K562 (cell line): Measurements from ENCODE around the gene IL10RB. TPM values are rescaled to one million over a fixed set of nuclear protein-coding genes. Genes with fewer than 3 reads are reported as not detected.

Source experiments
- ATAC-seq: fragments of 200-7000 bp; cut with Tn5 transposase; 3 replicates; pipeline ENCODE4 v1.9.1; 2020; ENCODE audit warnings: moderate library complexity
- BruUV-seq: library from RNA; stranded (reverse); fragments of 400-500 nt; replicated peaks from 2 replicates; lab custom pipeline; 2021; lab: Mats Ljungman, UMichigan
- CTCF ChIA-PET: fragments of 300-600 bp; formaldehyde crosslinking; extraction: SDS; loops from one replicate; lab custom pipeline; 2021; ENCODE audit warnings: low intra/inter-chr PET ratio; lab: Yijun Ruan, JAX
- POLR2A ChIA-PET: fragments of 300-600, 350-650 bp; sonication (Branson Sonifier 250); formaldehyde crosslinking; extraction: SDS; loops from one replicate; lab custom pipeline; 2021; ENCODE audit warnings: antibody characterized with exemption, inconsistent platforms; lab: Yijun Ruan, JAX
- DNase-seq, 4 experiments: peaks; one replicate each; pipeline versions ENCODE4 v3.0.0 to v3.0.0-alpha.2; 2011 to 2018; ENCODE audit warnings: low spot score in 3 of 4, mixed read lengths in 3 of 4; ENCODE audit errors: extremely low read depth in 1 of 4
- FAIRE-seq: peaks from 2 replicates; lab custom pipeline; 2011; peaks lifted over from hg19 to GRCh38; lab: Jason Lieb, UNC
- H2AFZ ChIP-seq: 2 replicates; pipeline ENCODE4 v1.6.0; 2011; ENCODE audit warnings: low read depth, low read length, control low read depth, inconsistent platforms
- H3K27ac ChIP-seq: fragments of 200-600 bp; 3 replicates; pipeline ENCODE4 v1.8.0; 2011; ENCODE audit warnings: low read depth, mild to moderate bottlenecking, control low read depth, inconsistent platforms, low read length, moderate library complexity, mixed read lengths; ENCODE audit errors: extremely low read depth
- H3K27me3 ChIP-seq, 2 experiments: fragments of 300-600 bp in 1 of 2; 2 replicates in 1 of 2; 3 replicates in 1 of 2; pipeline versions ENCODE4 v1.6.0 to v1.8.0; 2011; ENCODE audit warnings: inconsistent platforms in 2 of 2, low read length in 2 of 2, mild to moderate bottlenecking in 1 of 2, mixed read lengths in 1 of 2, moderate library complexity in 1 of 2; ENCODE audit not compliant: control insufficient read depth in 2 of 2, insufficient read depth in 2 of 2
- H3K36me3 ChIP-seq: fragments of 300-600 bp; 3 replicates; pipeline ENCODE4 v1.8.0; 2011; ENCODE audit warnings: mild to moderate bottlenecking, low read length, inconsistent platforms; ENCODE audit not compliant: control insufficient read depth, insufficient read depth
- H3K4me1 ChIP-seq, 2 experiments: fragments of 200-600 bp in 1 of 2; replicated peaks in 1 of 2; 2 replicates in 1 of 2; 3 replicates in 1 of 2; pipeline versions ENCODE4 v1.5.1 to v1.8.0; 2011; ENCODE audit warnings: inconsistent platforms in 2 of 2, low read length in 2 of 2, mild to moderate bottlenecking in 1 of 2, mixed read lengths in 1 of 2, moderate library complexity in 1 of 2; ENCODE audit not compliant: control insufficient read depth in 2 of 2, insufficient read depth in 2 of 2
- H3K4me2 ChIP-seq: 2 replicates; pipeline ENCODE4 v1.6.1; 2011; ENCODE audit warnings: low read length, control low read depth, inconsistent platforms, mixed read lengths; ENCODE audit not compliant: insufficient read depth
- H3K4me3 ChIP-seq: fragments of 200-600 bp; sonication (generic), shearing (Covaris generic); 2 replicates; pipeline ENCODE4 v1.5.1; 2016; ENCODE audit warnings: control low read depth, inconsistent platforms
- H3K79me2 ChIP-seq: fragments of 200-600 bp; 3 replicates; pipeline ENCODE4 v1.8.0; 2011; ENCODE audit warnings: low read length, inconsistent platforms; ENCODE audit not compliant: control insufficient read depth, insufficient read depth
- H3K9ac ChIP-seq, 2 experiments: 2 replicates each; pipeline versions ENCODE4 v1.6.0 to v1.6.1; 2011; ENCODE audit warnings: low read depth in 2 of 2, low read length in 2 of 2, control low read depth in 1 of 2, inconsistent platforms in 1 of 2, mild to moderate bottlenecking in 1 of 2, mixed read lengths in 1 of 2; ENCODE audit not compliant: insufficient read depth in 1 of 2
- H3K9me1 ChIP-seq: one replicate; pipeline ENCODE4 v1.6.0; 2011; ENCODE audit warnings: inconsistent platforms, mild to moderate bottlenecking, low read length, moderate library complexity; ENCODE audit not compliant: control insufficient read depth, insufficient read depth
- H3K9me3 ChIP-seq: replicated peaks from 2 replicates; pipeline ENCODE4 v1.5.1; 2011; ENCODE audit warnings: low read depth, low read length, inconsistent platforms; ENCODE audit not compliant: control insufficient read depth, insufficient read depth
- H4K20me1 ChIP-seq: replicated peaks from 2 replicates; pipeline ENCODE4 v1.6.1; 2011; ENCODE audit warnings: low read length, inconsistent platforms, mixed read lengths; ENCODE audit not compliant: control insufficient read depth, insufficient read depth
- PATZ1 ChIP-seq: fragments of 250-450 bp; sonication (Bioruptor Pico); IDR thresholded peaks from 2 replicates; pipeline ENCODE4 v1.5.0; 2020; ENCODE audit warnings: mild to moderate bottlenecking, borderline replicate concordance
- PKNOX1 ChIP-seq: fragments of 450-650 bp; IDR thresholded peaks from 2 replicates; pipeline ENCODE4 v1.6.1; 2016
- THRAP3 ChIP-seq: fragments of 450-650 bp; IDR thresholded peaks from 2 replicates; pipeline ENCODE4 v1.6.1; 2016; ENCODE audit warnings: mild to moderate bottlenecking, inconsistent platforms, borderline replicate concordance
- ZHX1 ChIP-seq: fragments of 150-350 bp; conservative IDR thresholded peaks from 2 replicates; pipeline ENCODE4 v1.6.1; 2014; ENCODE audit warnings: low read length
- ZNF134 ChIP-seq: fragments of 250-450 bp; sonication (Bioruptor Pico); conservative IDR thresholded peaks from 2 replicates; pipeline ENCODE4 v1.4.0; 2020
- WGBS: fragments of 100-300 bp; shearing (Covaris generic); methylation state at CpG from one replicate; pipeline ENCODE4 v1.1.6; 2016; ENCODE audit warnings: low coverage, mixed read lengths; ENCODE audit not compliant: insufficient coverage; ENCODE audit errors: missing lambda C conversion rate; 5-methylcytosine and 5-hydroxymethylcytosine counted together
- in situ Hi-C: fragments of 300-500 bp; cut with MboI; formaldehyde crosslinking; loops from 4 replicates; pipeline ENCODE4 v1.15.0; 2018; ENCODE audit warnings: inconsistent platforms, mixed read lengths
- intact Hi-C: fragments of 100-400 bp; cut with micrococcal nuclease; formaldehyde crosslinking; loops from 2 replicates; pipeline ENCODE4 v1.14.2; 2022
- polyA plus RNA-seq, 8 experiments: library from polyadenylated mRNA; depleted of rRNA in 4 of 8; stranded (reverse) in 5 of 8; unstranded in 3 of 8; fragments of >200 nt; fragmentation: Nextera tagmentation in 2 of 8; fragmentation: Illumina TruSeq in 1 of 8; extraction: Ambion mirVana in 2 of 8; extraction: Trizol in 1 of 8; gene quantifications; 2 replicates each; pipeline versions ENCODE4 v1.2.1 to v1.2.3, GENCODE V29; 2011 to 2014; ENCODE audit warnings: inconsistent platforms in 1 of 8, missing spikeins in 1 of 8
- total RNA-seq, 7 experiments: library from RNA; depleted of rRNA in 6 of 7; stranded (reverse); fragments of >200 nt in 6 of 7; fragmentation: Illumina TruSeq in 2 of 7; extraction: Trizol in 2 of 7; gene quantifications; 2 replicates each; pipeline versions ENCODE4 v1.2.1 to v1.2.3, GENCODE V29; 2011 to 2021; ENCODE audit warnings: low replicate concordance in 1 of 7

The IL10RB gene
- total and polyA plus RNA-seq, 9 of the 15 experiments (the other 6 are each of a cell fraction or from before 2014, with no cell fraction given) = 10.9 to 33.8 (median 23.0) TPM

GRCh38 chr21:33266050-33266788 lies at the start of gene IL10RB (continued):
- TF ChIP-seq PATZ1 (CRISPR knock-in tag) (no peak), THRAP3 (no peak), ZNF134 (no peak)

GRCh38 chr21:33217138-33217520 lies 49.0 kb upstream of the IL10RB start:
- ChIA-PET POLR2A (interaction anchor here (0.6 to 0.7 kb wide), 3 partner anchors 181 to 1943 kb away, joined by 3 read pairs; no protein-coding TSS in a partner anchor), CTCF (no interaction called here)
- H3K36me3 ChIP-seq = no peaks in the 10 kb centered on the region
- TF ChIP-seq PKNOX1 (peak; percentile 55), ZHX1 (no peak)
- H3K27ac ChIP-seq = no peak overlapping the region
- no peaks in the 10 kb centered on the region for H3K79me2 ChIP-seq
- FAIRE-seq (no peak), ATAC-seq (no peak), DNase-seq (no peak)
- intact Hi-C loops = no loop called here
- H3K9me3 ChIP-seq = no peaks in the 10 kb centered on the region
- H2AFZ ChIP-seq = no peak overlapping the region; the same call in none of the 2 replicates
- in situ Hi-C loops = no loop called here
- H3K4me3 ChIP-seq = no peak overlapping the region
- no peak overlapping the region for H3K9ac ChIP-seq
- BruUV-seq = no TSS peak
- no peaks in the 10 kb centered on the region for H4K20me1 ChIP-seq
- 35% methylated on average over 2 of the region's 2 CpGs for WGBS
- no peaks in the 10 kb centered on the region for H3K27me3 ChIP-seq
- H3K9me1 ChIP-seq = no peaks in the 10 kb centered on the region
- H3K4me2 ChIP-seq = no peak overlapping the region
- peaks cover 19 to 32% of the 10 kb centered on the region in 2 experiments; a peak in 4 of 5 replicates for H3K4me1 ChIP-seq
